Eye (tissue), 1 donor: ENCODE results near the gene BMPR1B.
"Not testable (repeated sequence)": the region's sequence is repeated elsewhere in the genome, so short reads cannot be mapped to it uniquely, and the experiment has no call there.

Experiments used
- DNase-seq: peaks from one replicate; pipeline ENCODE4 v3.0.0-alpha.2; 2015

The BMPR1B gene

DNA sequence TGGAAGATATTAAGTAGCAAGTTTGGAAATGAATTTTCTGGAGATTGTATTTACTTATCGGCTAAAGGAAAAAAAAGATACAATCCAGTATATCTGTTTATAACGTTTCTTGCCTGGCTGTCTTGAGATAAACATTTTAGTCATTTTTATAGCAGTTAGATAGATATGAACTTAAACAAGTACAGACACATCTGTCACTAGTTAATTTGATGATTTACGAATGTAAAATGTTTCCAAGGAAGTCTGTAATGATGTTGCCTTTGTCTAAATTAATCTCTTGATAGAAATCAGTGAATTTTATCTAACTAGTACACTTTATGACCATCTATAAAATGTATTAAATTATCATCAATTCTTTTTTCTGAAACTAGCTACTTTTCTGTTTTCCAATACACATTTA is 5.7 kb downstream of the BMPR1B start:
- DNase-seq = no peak

DNA sequence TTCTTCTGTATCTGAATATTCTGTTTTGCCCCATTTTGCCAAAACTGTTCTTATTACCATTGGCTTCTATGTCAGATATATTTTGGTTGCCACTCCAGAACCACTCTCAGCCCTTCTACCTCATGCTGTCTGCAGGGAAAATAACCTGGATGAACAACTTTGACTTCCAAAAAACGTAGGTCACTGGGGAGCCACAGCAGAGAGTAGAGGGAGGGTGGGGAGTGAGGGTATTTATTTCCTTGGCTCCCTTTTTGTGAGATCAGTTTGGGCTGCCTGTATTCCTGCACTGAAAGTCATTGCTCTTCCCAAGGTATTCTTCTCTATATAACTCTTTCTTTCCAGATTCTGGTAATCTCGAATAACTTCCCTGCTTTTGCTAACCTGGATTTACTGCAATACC is 6.3 kb downstream of the BMPR1B start:
- no peak for DNase-seq

DNA sequence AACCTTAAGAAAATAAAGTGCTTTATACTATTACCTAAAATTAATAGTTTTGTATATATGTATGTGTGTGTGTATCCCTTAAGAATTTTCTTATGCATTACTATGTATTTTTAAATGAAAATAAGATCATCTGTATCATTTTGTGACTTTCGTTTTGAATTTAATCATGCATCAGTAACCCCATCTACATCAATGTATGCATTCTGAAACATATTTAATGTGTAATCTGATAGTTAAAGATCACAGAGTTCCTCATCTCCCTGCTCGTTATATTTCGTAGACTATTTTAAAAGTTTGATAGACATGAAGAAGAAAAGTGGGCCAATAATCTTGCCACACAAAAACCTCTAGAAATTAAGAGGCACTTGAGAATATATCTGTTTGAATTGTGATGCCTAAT is 7.4 kb downstream of the BMPR1B start:
- no peak for DNase-seq

DNA sequence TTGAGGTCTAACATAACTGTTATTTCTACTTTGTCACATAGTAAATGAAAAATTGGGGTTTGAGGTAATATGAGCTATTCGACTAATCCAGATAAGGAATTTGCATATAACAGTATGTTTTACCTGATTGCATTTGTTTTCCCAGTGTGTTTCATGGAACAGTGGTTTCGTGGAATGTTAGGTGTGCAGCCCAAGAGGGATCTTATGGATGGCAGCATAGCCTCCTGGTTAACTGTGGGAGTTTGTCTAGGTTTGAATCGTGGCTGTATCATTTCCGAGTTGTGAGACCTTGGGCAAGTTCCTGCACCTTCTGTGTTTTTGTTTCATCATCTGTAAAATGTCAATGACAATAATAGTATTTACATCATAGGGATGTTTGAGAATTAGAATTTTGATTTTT is 7.9 kb downstream of the BMPR1B start:
- DNase-seq = no peak

DNA sequence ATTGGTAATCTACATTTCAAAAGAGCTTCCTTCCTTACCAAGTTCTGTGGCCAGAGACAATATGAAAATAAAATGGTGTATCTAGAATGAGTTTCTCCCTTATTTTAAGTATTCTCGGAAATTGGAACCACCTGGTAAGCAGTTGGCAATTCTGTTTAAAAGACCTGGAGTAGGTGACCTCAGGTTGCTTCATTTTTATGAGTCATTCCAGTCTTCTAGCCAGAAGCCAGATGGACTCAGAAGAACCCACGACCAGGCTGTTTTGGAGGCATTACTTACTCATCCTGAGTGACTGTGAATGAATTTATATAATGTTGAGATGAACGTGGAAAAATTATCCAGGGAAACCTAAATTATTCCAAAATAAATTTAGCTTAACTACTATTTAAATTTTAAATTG is 9.1 kb downstream of the BMPR1B start:
- no peak for DNase-seq

DNA sequence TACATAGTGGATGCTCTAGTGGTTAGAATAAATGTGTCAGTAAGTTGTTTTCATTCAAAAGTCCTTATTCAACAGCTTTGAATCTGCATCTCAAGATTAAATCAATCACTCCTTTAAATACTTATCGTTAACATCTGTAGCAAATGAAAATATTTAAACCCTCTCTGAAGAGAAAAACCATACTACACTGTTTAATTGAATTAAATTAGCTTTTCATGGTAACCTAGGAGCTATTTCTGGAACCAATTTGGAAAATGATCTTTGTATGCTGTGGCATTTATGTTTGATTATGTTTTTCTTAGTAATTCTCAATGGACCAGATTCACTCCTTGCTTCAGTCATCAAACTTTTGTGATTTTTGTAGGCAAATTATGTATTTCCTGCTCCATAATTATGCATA is 9.7 kb downstream of the BMPR1B start:
- no peak for DNase-seq

DNA sequence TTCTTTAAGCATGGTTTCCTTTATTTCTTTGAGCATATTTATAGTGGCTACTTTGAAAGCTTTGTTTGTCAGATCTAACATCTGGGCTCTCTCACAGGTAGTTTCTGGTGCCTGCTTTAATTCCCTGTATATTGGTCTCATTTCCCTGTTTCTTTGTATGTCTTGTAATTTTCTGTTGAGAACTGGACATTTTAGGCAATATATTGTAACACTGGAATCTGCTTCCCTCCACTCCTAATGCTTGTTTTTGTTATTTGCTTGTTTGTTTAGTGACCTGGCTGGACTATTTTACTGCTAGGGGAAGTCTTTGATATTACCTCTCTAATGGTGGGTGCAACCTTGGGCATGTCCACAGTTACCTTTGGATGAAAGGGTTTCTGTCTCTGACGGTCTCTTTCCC is 25.0 kb downstream of the BMPR1B start:
- DNase-seq = no peak

DNA sequence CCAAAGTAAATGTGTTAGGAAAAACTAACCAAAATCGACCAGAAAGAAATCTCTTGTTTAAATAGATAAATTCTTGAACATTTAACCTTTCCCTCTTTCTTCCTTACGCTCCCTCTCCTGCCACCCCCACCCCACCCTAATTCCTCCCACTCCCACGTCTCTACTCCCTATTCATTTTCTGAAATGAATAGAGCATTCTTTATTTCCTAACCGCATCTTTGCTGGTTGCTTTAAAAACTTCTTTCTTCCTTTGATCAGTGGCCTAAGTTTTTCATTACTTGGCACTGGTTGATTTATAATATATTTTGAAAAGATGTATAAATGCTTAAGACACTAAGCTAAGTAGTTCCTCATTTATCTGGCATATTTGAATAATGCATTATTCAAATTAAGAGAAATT is 33.9 kb downstream of the BMPR1B start:
- DNase-seq = no peak

DNA sequence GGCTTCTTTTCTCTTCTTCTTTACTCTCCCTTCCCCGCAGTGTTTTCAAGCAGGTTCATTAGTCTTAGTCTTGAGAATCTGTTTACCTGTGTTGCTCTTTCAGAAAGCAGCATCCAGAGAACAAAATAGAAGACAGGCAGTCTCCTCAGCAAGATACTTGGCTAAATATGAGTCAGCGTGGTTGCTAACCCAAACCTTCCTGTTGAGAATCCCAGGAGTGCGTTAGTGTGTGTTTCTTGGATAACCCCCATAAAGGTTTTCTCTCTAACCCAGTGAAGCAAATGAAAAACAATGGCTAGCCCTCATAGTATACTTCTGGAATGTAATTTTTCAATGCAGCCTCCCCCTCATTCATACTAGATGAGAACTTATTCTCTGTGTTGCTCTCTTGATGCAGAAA is 41.1 kb downstream of the BMPR1B start:
- no peak for DNase-seq

DNA sequence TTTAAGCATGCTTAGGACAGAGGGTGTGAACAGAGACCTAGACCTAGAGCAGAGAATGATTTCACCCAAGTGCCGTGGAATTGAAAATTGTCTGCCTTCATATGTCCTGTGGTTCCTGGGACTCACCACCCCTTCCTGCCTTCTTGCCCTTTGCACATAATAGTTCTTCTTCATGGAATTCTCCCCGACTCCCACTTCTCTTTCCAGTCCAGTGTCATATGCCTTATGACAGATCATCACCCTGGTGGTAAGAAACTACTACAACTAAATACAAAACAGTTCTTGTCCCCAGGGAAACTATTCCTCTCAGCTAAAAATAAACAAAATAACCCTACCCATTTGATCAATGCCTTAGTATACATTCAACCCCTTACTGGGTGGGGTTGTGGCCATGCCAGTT is 43.3 kb downstream of the BMPR1B start:
- DNase-seq = no peak

DNA sequence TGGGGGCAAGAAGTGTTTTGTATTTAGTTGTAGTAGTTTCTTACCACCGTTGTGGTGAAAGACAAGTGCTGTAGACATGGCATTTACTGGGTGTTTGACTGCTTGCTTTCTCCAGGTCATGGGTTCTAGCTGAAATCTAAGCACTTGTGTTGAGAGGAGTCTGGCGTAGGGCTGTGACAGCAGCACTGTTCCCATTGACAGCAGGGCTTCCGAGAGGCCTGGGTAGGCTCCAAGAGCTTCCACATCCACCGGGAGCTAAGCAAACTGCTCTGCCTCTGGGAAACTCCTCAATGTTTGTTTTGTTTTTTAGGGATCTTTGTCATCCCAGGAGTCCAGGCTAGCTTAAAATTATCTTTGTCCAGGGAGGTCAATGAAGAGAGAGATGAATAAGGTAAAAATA is 44.3 kb downstream of the BMPR1B start:
- DNase-seq = no peak

DNA sequence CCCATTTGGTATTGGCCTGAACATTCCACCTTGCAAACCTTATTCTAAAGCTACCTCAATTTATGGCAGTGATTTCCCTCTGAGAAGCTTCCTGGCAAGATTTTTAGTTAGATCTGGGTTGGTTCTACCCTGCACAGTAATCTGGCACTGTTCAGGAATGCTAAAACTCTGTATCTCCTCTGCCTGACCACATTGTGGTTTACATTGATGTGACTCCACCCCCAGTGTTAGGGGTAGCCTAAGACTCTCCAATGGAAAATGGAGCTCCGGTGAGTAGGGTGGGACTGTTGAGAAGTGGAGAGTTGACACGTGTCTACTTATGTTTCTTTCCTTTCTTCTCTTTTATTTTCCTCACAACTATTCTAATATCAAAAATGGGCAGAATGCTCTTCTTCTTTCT is 45.4 kb downstream of the BMPR1B start:
- no peak for DNase-seq

DNA sequence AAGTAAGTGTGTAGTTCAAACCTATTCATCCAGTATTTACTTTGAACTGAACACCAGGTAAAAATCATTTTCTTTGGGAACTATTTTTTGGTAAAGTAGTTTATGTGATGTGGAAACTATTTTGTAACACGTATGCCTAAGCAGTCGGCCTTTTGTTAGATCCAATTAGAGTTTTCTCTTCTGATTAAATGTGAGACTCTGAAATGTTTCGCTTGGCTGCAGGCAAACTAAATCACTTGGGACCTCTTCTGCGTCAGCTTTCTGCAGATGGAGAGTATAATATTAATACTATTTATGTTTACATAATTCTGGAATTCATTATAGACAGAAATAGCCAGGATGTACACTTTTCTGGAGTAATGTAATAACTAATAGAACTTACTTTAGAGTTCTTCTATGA is 46.9 kb downstream of the BMPR1B start:
- peak; percentile 70 for DNase-seq

DNA sequence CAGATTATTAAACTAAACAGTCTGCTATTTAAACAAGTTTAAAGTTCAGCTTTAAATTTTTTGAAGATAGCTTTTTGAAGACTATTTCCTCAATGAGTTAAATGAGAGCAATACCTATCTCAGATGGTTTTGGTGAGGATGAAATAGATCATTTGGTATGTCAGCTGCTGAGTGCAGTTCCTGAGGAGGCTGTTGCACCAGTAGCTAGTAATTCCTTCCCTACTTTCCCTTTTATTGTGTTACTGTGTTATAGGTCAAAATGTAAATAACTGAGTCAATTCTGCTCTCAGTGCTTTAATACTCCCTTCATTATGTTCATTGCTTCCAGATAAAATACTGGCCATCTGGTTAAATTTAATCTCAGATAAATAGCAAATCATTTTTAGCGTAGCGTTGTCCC is 48.6 kb downstream of the BMPR1B start:
- no peak for DNase-seq

DNA sequence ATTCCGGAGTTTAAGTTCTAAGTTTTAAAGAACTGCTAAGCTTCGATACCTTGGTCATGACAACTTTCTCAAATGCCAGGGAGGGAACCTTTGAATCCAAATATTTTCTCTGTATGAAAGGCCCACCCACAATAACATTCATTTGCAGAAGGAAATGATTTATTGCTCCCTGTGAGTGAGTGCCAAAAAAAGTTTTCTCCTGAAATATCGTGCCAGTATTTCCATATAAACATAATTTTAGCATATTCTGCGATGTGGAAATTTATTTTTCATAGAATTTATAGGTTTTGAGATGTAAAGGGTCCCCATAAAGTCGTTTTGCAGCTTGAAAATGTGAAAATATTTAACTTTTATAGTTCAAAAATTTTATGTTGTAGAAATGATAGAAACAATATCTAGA is 53.9 kb downstream of the BMPR1B start:
- DNase-seq = no peak

DNA sequence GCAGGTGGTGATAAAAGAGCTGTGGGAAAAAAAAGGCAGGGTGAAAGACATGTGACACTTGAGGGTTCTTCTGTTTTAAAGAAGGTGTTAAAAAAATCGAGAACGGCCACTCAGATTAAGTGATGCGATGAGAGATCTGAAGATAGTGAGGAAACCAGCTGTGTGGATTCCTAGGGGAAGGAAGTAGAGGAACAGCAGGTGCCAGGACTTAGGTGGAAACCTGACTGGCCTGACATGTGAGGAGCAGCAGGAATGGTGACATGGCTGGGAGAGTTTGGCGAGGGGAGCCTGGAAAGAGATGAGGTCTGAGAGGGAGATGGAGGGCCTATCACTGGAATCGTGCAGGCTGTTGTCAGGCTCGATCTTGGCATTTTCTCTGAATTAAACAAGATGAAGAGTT is 55.5 kb downstream of the BMPR1B start:
- DNase-seq = no peak

DNA sequence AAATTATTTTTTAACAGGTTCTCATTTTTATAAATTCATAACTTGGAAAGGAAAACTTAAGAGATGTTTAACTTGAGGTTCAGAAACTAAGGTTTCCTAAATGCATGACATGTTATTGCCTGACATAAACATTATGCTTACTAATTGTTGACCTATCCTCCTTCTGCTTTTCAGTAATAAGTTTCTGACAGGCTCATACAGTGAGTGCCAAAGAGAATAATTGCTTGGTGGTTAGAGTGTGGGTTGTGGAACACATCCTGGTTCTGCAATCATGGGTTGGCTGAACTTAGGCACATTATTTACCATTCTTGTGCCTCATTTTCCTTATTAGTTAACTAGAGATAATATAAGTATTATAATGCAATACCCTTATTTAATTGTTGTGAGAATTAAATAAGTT is 56.5 kb downstream of the BMPR1B start:
- DNase-seq = no peak

DNA sequence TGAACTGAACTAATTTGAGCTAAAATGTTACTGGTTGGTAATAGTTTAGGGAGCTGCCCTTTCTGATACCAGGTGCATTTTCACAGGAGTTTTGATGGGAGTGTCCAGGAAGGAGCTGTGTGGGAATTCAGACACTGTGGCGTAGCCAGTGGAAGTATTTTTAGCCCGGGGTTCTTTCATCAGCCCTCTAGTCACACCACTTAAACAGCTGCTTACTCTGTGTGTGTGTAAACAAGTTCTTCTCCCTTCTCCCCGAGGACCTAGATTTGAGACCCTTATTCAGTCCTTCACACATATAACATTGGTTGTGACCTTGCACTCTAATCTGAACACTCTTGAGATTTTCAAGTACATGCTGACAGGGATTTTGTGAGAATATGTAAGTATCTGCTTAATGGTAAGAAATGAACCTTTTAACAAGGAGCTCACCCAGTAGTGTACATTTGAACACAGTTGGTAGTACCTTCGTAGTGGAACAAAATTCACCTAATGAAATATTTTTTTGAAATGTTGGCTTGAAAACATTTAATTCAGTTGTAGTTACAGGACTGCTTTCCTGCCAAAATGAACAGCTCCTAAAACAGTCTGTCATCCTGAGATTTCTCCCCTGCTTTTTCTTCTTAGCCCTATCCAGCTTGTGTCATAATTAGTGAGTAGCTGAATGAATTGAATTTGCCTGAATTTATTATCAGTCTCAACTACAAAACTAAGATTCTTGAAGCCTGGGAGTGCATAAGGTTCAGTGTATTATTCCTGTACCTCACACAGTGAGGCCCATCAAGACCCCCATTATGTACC is 61.8 kb downstream of the BMPR1B start:
- DNase-seq = no peak

DNA sequence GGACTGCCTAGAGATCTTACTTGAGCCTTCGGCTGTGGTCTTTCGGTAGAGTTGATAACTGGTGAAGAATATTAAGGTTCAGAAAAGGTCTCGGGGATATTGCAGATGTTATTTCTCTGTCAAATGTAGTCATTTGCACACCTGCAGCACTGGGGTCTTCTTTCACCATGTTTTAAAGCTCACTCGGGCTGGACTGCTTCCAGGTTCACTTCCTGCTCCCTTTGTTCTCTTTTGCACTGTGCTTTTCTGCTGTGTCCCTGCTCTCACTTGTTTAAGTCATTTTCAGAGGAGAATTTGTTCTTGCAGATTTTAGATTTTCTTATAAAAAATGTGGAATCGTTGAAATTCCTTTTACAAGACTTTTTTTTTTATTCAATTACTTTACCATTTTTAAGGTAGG is 68.5 kb downstream of the BMPR1B start:
- no peak for DNase-seq

DNA sequence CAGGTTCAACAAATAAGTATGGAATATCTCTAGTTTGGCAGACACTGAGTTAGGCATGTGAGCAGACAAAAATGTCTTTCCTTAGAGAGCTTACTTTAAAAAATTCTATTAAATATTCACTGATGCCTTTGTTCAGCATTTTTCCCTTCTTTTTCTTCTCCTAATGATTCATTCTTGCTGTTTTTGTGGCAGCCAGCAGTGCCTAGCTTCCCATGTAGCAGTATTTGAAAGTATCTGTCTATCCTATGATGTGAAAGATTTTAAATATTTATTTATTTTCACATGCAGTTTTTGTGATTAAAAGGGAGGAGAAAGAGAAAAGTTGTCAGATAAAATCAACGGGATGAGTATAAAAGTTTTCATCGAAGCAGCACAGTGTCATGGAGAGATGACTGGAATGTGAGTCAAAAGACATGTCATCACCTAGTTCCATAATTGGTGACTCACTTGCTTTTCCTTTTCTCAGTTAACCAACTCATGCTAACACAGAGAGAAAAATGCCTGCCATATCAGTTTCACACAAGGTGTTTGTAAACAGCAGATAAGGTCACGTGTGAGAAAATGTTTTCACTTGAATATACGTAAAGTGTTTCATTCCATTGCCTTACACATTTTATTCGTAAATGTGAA is 69.8 kb downstream of the BMPR1B start:
- DNase-seq = no peak

DNA sequence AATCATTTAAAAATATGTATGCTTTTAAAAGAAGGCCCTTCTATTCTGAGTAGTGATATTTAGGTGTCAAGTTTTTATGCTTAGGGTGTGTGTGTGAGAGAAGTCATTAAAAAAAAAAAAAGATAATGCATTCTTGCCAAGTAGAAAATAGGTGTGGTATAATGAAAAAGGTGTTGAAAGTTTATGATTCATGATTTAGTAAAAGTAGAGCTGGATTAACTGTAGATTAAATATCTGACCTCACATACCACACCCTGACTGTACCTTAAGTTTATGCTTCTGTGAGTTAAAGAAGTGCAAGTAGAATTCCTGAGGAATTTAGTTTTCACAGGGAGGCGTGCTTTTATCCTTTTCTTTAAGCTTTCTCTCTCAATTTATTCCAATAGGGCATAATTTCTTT is 71.1 kb downstream of the BMPR1B start:
- no peak for DNase-seq

DNA sequence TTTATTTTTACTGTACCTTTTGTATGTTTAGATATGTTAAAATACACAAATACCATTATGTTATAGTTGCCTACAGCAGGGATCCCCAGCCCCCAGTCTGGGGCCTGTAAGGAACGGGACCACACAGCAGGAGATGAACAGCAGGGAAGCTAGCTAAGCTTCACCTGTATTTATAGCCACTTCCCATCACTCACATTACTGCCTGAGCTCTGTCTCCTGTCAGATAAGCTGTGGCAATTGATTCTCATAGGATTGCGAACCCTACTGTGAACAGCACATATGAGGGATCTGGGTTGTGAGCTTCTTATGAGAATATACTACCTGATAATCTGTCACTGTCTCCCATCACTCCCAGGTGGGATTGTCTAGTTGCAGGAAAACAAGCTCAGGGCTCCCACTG is 73.9 kb downstream of the BMPR1B start:
- no peak for DNase-seq

DNA sequence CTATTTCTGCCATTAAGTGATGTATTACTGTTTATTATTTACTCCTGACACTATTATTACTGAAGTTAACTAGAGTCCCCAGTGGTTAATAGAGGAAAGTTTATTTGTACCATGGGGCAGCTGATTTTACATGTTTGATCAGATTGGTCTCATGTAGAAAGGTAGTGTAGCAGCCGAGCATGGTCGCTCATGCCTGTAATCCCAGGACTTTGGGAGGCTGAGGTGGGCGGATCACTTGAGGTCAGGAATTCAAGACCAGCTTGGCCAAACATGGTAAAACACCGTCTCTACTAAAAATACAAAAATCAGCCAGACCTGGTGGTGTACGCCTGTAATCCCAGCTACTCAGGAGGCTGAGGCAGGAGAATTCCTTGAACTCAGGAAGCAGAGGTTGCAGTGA is 74.6 kb downstream of the BMPR1B start:
- DNase-seq = not testable (repeated sequence)

DNA sequence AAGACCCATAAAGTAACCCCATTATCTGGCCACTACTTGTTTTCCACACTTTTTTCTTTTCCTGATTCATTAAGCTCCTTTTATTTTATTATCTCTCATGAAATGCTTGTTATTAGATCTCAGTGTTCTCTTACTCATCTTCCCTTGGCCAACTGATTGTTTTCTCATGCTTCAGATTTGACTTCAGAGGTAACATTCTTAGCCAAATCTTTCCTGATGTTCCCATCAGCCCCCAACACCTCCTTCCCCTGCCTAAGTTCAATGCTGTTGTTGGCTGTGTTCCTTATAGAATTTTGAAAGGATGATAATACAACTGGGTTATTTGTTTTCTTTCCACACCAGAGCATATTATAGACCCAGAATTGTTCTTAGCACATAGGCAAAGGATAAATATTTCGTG is 75.6 kb downstream of the BMPR1B start:
- DNase-seq = no peak

DNA sequence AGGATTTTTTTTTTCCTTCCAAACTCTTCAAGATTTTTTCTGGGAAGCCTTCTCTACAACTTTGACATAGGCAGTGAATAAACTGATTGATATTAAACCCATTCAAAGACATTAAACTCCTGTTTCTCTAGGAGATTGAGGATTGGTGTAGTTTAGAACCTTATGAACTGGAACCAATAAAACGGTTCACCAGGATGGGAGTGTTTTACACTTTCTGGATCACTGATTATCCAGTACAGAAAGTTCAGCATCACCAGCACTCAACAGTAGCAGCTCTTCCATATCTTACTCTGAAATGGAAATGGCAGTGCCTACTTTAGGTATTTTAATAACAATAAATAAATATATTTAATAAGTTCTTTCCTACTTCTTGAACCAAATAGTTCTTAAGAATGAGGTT is 76.7 kb downstream of the BMPR1B start:
- no peak for DNase-seq
